ENCODE results near the gene SMAD7.

The SMAD7 gene

GRCh38 chr18:48929212-48929612 lies 21.6 kb downstream of the SMAD7 start:
- no peak for DNase-seq

GRCh38 chr18:48928787-48929186 lies 22.0 kb downstream of the SMAD7 start:
- peak; percentile 86 for DNase-seq

GRCh38 chr18:48927286-48928080 lies 23.3 kb downstream of the SMAD7 start:
- DNase-seq, result no peak

GRCh38 chr18:48926420-48926857 lies 24.3 kb downstream of the SMAD7 start:
- DNase-seq, result peak; percentile 65

- no peak for DNase-seq
Observed at GRCh38 chr18:48925491-48925780, 25.3 kb downstream of the SMAD7 start.

GRCh38 chr18:48924630-48925490 lies 25.9 kb downstream of the SMAD7 start:
- no peak for DNase-seq

GRCh38 chr18:48923746-48924629 lies 26.8 kb downstream of the SMAD7 start:
- DNase-seq, result no peak

GRCh38 chr18:48922801-48923730 lies 27.7 kb downstream of the SMAD7 start:
- no peak for DNase-seq

- DNase-seq, result no peak
Observed at GRCh38 chr18:48922226-48922800, 28.5 kb downstream of the SMAD7 start.

GRCh38 chr18:48921305-48922225 lies 29.2 kb downstream of the SMAD7 start:
- DNase-seq, result no peak

GRCh38 chr18:48920408-48921038 lies 30.2 kb downstream of the SMAD7 start:
- DNase-seq, result no peak

- no peak for DNase-seq
Observed at GRCh38 chr18:48919547-48919946, 31.2 kb downstream of the SMAD7 start.

- no peak for DNase-seq
Observed at GRCh38 chr18:48918660-48919456, 31.9 kb downstream of the SMAD7 start.

- DNase-seq, result no peak
Observed at GRCh38 chr18:48917579-48918517, 32.9 kb downstream of the SMAD7 start.

- DNase-seq, result no peak
Observed at GRCh38 chr18:48915626-48916425, 34.9 kb downstream of the SMAD7 start.

- no peak for DNase-seq
Observed at GRCh38 chr18:48914581-48915251, 36.0 kb downstream of the SMAD7 start.
